Measurements from ENCODE around the gene DCLK1. TPM values are rescaled to one million over a fixed set of nuclear protein-coding genes. Genes with fewer than 3 reads are reported as not detected.

DCLK1 gene
- total RNA-seq, 4 donors from 2014 or later: 20.5 to 40.1 (median 28.7) TPM

GRCh38 chr13:36163809-36164308, 32.7 kb upstream of the DCLK1 start:
- H3K9me3 ChIP-seq: no peaks in the 10 kb centered on the region
- DNase-seq (ENCODE audit: extremely low spot score): peak; percentile 91
- TF ChIP-seq POLR2A (IDR thresholded peaks at IDR 0.05; ENCODE audit: low read depth): no peak
- TF ChIP-seq, protein P1, sequence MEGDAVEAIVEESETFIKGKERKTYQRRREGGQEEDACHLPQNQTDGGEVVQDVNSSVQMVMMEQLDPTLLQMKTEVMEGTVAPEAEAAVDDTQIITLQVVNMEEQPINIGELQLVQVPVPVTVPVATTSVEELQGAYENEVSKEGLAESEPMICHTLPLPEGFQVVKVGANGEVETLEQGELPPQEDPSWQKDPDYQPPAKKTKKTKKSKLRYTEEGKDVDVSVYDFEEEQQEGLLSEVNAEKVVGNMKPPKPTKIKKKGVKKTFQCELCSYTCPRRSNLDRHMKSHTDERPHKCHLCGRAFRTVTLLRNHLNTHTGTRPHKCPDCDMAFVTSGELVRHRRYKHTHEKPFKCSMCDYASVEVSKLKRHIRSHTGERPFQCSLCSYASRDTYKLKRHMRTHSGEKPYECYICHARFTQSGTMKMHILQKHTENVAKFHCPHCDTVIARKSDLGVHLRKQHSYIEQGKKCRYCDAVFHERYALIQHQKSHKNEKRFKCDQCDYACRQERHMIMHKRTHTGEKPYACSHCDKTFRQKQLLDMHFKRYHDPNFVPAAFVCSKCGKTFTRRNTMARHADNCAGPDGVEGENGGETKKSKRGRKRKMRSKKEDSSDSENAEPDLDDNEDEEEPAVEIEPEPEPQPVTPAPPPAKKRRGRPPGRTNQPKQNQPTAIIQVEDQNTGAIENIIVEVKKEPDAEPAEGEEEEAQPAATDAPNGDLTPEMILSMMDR (IDR thresholded peaks at IDR 0.05): no peak
- peak; percentile 28 to 43 for TF ChIP-seq POLR2AphosphoS5 (IDR thresholded peaks at IDR 0.05)
- no peak overlapping the region for H3K4me3 ChIP-seq
- peaks cover 0 to 19% (median 16%) of the 10 kb centered on the region in 4 donors for H3K4me1 ChIP-seq
- peak overlapping the region in 2 of 4 donors; percentile 29 to 45 for H3K27ac ChIP-seq (replicated peaks in 1 of 4)
- no peaks in the 10 kb centered on the region for H3K36me3 ChIP-seq
- intact Hi-C loops (cut with DNase I): no loop called here
- no peaks in the 10 kb centered on the region for H3K27me3 ChIP-seq
- 36% methylated on average over 7 of the region's 7 CpGs for WGBS

DNA sequence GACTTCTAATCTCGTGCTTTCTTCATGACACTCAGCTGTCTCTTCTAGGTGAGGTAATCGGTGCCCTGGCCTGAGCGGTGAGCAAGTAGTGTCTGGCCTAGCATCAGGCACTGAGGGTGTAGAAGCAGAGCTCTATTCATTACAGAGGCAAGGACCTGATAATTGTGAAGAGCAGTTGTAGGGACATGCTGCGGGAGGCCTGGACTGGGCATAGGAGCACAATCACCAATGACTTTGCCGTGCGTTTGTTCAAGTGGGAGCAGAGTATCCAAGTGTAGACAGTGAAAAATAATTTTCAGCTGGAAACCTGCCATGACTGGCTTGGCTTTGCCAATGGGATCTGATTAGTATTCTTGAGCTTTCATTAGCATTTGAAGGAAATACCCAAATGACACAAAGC, 32.1 kb upstream of the DCLK1 start:
- H3K9me3 ChIP-seq: no peaks in the 10 kb centered on the region
- H3K36me3 ChIP-seq: no peaks in the 10 kb centered on the region
- DNase-seq (ENCODE audit: extremely low spot score): peak; percentile 84
- H3K4me3 ChIP-seq: no peak overlapping the region
- intact Hi-C loops (cut with DNase I): no loop called here
- H3K4me1 ChIP-seq: peaks cover 0 to 19% (median 16%) of the 10 kb centered on the region in 4 donors
- peak overlapping the region in 2 of 4 donors; percentile 29 to 45 for H3K27ac ChIP-seq (replicated peaks in 1 of 4)
- no peaks in the 10 kb centered on the region for H3K27me3 ChIP-seq
- TF ChIP-seq, protein P1 (IDR thresholded peaks at IDR 0.05): no peak
- TF ChIP-seq POLR2A (IDR thresholded peaks at IDR 0.05; ENCODE audit: low read depth) (no peak), POLR2AphosphoS5 (IDR thresholded peaks at IDR 0.05) (no peak), EP300 (IDR thresholded peaks at IDR 0.05) (no peak)
- 69% methylated on average over 6 of the region's 6 CpGs for WGBS

DNA sequence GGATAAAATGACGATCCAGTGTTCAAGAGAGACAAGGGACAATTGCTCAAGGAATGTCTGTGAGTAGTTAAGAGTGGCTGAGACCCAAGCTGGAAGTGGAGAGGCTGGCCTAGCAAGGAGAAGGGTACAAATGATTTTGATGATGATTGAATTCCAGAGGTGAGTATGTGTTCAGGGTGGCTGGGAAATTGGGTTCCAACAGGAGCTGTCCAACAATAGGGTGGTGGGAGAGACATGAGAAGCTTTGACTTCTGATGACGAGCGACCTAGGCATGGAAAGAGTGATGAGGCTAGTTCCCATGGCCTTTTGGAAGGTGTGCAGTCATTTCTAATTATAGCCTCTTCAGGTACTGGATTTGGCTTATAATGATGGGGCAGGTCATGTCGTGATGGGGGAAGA, 29.1 kb upstream of the DCLK1 start:
- intact Hi-C loops (cut with DNase I): no loop called here
- H3K4me1 ChIP-seq: peaks cover 0 to 19% (median 16%) of the 10 kb centered on the region in 4 donors
- H3K27me3 ChIP-seq: no peaks in the 10 kb centered on the region
- TF ChIP-seq POLR2AphosphoS5 (IDR thresholded peaks at IDR 0.05) (no peak), POLR2A (IDR thresholded peaks at IDR 0.05; ENCODE audit: low read depth) (no peak), EP300 (IDR thresholded peaks at IDR 0.05) (no peak)
- TF ChIP-seq, protein P1 (IDR thresholded peaks at IDR 0.05): no peak
- H3K9me3 ChIP-seq: no peaks in the 10 kb centered on the region
- no peaks in the 10 kb centered on the region for H3K36me3 ChIP-seq
- no peak for DNase-seq (ENCODE audit: extremely low spot score)
- H3K4me3 ChIP-seq: no peak overlapping the region
- no peak overlapping the region for H3K27ac ChIP-seq (replicated peaks in 1 of 4)
- WGBS: 95% methylated on average over 4 of the region's 4 CpGs

DNA sequence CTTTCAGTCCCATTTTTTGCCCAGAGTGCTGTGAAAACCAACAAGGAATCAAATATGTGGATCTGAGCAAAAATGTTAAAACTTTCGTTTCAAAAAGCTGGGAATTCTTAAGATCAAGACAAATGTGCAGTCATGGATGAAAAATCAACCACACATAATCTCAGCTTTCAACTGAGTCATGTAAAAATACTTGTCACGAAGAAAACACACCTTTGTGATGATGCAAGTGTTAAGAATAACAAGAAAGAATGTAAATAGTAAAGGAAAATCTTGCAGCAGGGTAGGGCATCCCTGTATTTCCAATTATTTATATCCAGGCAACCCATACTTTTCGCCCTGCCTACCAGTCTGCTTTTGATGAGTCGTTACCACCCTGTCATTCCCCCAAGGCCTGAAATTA, 27.4 kb upstream of the DCLK1 start:
- 68% methylated on average over 4 of the region's 4 CpGs for WGBS
- no peak for TF ChIP-seq EP300 (IDR thresholded peaks at IDR 0.05)
- TF ChIP-seq POLR2A (IDR thresholded peaks at IDR 0.05; ENCODE audit: low read depth): no peak
- TF ChIP-seq, protein P1 (IDR thresholded peaks at IDR 0.05): no peak
- no peak for TF ChIP-seq POLR2AphosphoS5 (IDR thresholded peaks at IDR 0.05)
- Histone ChIP-seq H3K27me3 (no peaks in the 10 kb centered on the region), H3K36me3 (no peaks in the 10 kb centered on the region), H3K9me3 (no peaks in the 10 kb centered on the region), H3K4me1 (peaks cover 0 to 18% (median 15%) of the 10 kb centered on the region in 4 donors), H3K27ac (replicated peaks in 1 of 4) (no peak overlapping the region), H3K4me3 (no peak overlapping the region)
- intact Hi-C loops (cut with DNase I): no loop called here
- DNase-seq (ENCODE audit: extremely low spot score): no peak

DNA sequence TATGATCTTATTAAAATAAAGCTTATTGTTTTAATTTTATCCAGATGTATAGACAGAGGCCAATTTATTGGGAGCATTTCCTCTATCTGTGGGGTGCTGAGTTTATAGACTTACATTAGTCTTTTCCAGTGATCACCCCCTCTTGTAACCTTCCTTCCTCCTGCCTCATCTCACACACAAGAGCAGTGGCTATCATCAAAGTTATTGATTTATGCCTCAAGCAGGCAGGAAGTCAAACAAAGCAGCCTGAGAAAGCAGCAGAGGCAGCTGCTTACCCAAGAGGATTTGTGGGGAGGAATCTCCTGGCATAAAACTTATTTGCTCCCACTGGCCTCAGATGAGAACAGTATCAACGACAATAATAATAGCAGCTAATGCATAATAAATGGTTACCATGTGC, 26.3 kb upstream of the DCLK1 start:
- Histone ChIP-seq H3K4me1 (peaks cover 0 to 10% (median 9%) of the 10 kb centered on the region in 4 donors), H3K9me3 (no peaks in the 10 kb centered on the region), H3K4me3 (no peak overlapping the region), H3K36me3 (no peaks in the 10 kb centered on the region), H3K27me3 (no peaks in the 10 kb centered on the region), H3K27ac (replicated peaks in 1 of 4) (no peak overlapping the region)
- intact Hi-C loops (cut with DNase I): no loop called here
- DNase-seq (ENCODE audit: extremely low spot score): no peak
- TF ChIP-seq POLR2A (IDR thresholded peaks at IDR 0.05; ENCODE audit: low read depth) (no peak), EP300 (IDR thresholded peaks at IDR 0.05) (no peak), POLR2AphosphoS5 (IDR thresholded peaks at IDR 0.05) (no peak)
- TF ChIP-seq, protein P1 (IDR thresholded peaks at IDR 0.05): no peak
- WGBS: 67% methylated on average over 1 of the region's 1 CpG

Measured in esophagus muscularis mucosa (tissue), 4 donors.